HG03439 (cell line): ENCODE results near the gene SCAI.
"Not testable (repeated sequence)": the region's sequence is repeated elsewhere in the genome, so short reads cannot be mapped to it uniquely, and the experiment has no call there.

Source experiments
- ATAC-seq: cut with Tn5 transposase; IDR thresholded peaks from one replicate; pipeline ENCODE4 v1.9.1; 2021; ENCODE audit warnings: mild to moderate bottlenecking, moderate library complexity; ENCODE audit not compliant: unreplicated experiment

The SCAI gene

DNA sequence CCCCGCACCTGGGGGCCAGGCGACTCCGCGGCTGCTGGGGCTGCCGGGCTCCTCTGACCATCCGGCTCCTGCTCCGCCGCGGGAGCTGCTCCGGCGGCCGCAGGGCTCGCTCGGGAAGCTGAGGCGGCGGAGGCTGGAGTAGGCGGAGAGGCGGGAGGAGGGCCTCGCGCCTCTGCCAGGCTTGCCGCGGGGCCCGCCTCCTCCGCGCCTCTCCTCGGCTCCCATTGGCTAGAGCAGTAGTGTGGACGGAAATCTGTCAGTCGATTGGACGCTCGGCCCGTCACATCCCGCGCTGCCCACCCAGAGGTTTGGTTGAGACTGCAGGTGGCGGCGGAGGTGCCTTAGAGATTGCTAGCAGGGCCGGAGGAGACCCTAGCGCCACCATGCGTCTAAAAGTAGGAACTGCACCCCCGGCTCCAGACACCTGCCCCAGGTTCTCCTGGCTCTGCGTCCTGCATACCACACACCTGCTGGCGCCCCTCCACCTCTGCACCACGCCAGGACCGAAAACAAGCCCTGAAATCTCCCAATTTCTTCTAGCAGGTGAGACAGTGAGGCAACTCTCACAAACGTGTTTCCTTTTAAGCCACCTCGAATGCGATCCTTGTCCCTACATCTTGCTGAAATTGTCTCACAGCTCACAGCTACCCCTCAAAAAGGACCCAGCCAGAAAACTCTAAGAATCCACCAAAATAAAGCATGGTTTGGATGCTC, at the start of gene SCAI:
Gene SCAI (minus strand): TSS at position 152 of the 714 bp plus-strand sequence. CDS start 91 bp downstream, at position 61.
- ATAC-seq = peak; percentile 98

DNA sequence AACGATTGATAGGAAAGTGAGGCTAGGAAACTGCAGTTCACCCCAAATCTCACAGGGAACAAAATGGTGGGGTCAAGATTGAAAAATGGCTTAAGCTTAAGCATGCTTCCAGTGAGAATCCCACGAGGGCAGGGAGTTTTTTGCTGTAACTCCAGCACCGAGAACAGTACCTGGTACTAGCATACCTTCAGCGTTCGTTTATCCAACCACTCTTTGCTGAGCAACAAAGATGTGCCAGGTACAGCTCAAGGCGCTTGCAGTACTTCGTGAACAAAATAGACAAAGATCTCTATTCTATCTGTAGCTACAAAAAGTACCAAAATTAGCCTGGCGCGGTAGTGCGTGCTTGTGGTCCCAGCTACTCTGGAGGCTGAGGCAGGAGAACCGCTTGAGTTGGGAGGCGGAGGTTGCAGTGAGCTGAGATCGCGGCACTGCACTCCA, 47.1 kb upstream of the SCAI start:
- ATAC-seq = no peak

DNA sequence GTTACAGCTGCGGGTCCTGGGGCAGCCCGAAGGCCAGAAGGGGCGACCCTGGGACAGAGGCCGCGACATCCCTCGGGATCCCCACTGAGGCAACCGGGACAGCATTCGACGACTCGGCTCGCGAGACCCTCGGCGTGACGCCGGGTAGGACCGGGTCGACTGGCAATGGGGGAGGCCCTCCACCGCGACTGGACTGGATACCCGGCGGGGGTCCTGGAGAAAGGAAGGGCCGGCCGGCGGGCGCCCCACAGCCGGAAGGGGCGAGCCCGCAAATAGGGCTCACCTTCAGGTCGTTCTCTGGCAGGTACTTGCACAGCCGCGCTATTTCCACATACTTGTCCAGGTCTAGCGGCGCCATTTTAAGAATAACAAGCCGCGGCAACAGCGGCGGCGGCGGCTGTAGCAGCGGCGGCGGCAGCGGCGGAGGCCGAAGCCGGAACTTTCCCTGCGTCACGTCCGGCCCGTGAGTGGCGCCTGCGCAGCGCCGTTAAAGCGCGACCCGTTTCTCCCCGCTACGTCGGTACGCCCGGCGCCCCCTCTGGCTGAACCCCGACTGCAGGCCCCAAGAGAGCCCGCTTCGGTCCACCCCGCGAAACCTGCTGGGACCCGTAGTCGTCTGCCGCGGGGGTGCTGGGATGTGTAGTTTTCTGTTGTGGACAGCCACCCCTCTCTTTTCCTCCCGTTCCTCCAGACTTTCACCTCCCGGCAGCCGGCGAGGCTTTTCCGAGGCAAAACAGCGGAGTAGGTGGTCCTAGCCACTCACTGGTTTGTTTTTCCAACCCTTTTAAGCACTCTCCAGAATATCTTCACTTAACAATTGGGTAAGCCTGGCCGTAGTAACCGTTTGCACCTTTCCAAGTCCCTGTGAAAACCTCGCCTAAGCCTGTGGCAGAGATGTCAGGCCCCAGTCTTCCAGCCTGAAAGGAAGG, 46.3 kb upstream of the SCAI start, which contains the start of gene PPP6C:
Gene PPP6C (minus strand): TSS at position 443 of the 929 bp plus-strand sequence. CDS start 85 bp downstream, at position 358.
- ATAC-seq = peak; percentile 93

DNA sequence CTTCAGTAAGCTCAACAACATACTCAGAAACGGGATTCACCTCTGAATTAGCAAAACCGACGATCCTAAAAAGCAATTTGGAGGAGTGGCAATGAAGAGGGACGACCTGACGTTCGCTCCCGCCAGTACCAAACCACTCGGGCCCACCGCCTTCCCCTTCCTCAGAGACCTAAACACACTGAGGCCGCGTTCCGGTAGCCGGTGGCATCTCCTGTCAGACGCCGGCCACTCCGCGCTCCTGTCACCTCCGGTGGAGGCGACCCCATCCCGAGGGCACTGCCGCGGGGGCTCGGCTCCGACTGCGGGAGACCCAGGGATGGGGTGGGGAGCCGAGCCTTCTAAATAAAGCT, 45.7 kb upstream of the SCAI start:
- peak; percentile 16 for ATAC-seq

DNA sequence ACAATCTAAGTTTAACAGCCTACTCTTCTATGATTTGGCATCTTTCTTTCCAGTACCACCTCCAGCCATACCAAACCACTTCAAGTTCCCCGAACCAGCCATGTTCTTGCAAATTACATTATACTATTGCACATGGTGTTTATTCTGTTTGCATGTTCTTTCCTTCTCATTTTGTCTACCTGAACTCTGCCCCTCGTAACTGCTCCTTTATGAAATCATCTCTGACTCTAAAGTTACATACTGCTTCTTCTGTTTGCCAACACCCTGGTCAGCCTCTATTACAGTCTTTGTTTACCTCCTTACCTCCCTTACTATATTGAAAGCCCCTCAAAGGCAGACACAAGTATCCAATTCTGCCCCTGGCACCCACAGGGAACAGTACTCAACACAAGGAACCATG, 40.2 kb upstream of the SCAI start:
- no peak for ATAC-seq

DNA sequence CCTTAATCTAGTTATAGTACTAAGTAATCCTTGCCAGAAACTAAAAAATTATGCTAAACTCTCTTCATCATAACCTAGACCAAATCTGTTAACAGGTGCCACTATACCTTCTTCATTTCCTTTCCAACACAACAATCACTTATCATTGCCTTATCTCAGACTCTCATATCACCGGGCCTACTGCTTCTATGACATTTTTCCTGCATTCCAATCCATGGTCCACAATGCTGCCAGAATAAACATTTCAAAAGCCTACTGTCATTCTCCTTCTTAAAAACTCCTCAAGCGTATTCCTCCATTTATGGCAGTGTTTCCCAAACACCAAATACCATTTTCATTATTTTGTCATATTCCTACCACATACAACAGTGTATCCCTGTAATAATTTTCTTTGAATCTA, 39.7 kb upstream of the SCAI start:
- no peak for ATAC-seq

DNA sequence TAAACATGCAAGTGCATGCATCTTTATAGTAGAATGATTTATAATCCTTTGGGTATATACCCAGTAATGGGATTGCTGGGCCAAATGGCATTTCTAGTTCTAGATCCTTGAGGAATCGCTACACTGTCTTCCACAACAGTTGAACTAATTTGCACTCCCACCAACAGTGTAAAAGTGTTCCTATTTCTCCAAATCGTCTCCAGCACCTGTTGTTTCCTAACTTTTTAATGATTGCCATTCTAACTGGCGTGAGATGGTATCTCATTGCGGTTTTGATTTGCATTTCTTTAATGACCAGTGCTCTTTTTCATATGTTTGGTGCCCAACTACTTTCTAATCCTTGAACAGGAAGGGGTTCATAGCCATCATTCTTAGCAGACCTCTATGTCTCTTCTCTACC, 38.4 kb upstream of the SCAI start:
- not testable (repeated sequence) for ATAC-seq

DNA sequence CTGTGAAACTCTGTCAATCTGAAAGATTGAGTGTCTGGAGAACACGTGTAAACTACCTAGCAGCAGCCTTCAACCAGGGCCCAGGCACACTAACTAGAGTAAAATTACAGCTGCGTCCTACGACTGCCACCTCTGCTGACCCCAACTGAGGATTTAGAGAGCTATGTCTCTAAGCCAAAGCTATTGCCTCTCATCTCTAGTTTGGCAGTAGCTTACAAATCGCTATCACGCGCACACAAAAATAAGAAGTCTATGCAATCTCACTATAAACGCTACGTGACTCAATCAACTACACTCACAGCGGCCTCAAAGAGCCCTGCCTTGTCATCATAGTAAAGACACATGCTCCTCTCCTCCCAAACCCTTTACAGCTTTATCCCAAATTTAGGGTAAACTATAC, 37.5 kb upstream of the SCAI start:
- ATAC-seq = no peak

DNA sequence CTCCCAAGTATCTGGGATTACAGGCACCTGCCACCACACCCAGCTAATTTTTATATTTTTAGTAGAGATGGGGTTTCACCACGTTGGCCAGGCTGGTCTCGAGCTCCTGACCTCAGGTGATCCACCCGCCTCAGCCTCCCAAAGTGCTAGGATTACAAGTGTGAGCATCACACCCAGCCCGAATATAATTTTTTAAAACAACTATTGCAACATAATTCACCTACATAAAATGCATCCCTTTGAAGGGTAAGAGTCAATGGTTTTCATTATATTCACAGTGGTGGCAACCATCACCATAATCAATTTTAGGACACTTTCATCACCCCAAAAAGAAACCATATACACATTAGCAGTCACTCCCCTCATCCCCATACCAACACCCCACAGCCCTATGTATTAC, 36.4 kb upstream of the SCAI start:
- ATAC-seq = not testable (repeated sequence)

DNA sequence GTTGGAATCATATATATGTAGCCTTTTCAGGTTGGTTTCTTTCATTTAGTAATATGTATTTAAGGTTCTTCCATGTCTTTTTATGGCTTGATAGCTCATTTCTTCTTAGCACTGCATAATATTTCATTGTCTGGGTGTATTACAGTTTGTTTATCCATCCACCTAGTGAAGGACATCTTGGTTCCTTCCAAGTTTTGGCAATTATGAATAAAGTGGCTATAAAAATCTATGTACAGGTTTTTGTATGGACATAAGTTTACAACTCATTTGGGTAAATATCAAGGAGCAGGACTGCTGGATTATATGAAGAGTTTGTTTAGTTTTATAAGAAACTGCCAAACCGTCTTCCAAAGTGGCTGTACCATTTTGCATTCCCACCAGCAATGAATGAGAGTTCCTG, 34.6 kb upstream of the SCAI start:
- no peak for ATAC-seq

DNA sequence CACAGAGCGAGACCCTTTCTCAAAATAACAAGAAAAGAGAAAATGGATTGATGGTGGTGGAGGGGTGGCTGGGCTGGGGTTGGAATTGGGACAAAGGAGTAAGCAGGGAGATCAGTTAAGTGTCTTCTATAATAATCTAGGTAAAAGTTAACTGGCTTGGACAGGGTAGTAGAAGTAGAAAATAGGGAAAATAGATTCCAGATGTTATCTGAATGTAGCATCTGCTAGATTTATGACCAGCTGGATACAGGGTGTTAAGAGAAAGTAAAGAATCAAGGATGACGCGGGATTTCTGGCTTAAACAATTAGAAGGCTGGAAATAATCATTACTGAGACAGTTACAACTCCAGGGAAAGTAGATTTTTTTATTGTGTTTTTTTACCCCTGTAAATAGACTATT, 33.3 kb upstream of the SCAI start:
- no peak for ATAC-seq

DNA sequence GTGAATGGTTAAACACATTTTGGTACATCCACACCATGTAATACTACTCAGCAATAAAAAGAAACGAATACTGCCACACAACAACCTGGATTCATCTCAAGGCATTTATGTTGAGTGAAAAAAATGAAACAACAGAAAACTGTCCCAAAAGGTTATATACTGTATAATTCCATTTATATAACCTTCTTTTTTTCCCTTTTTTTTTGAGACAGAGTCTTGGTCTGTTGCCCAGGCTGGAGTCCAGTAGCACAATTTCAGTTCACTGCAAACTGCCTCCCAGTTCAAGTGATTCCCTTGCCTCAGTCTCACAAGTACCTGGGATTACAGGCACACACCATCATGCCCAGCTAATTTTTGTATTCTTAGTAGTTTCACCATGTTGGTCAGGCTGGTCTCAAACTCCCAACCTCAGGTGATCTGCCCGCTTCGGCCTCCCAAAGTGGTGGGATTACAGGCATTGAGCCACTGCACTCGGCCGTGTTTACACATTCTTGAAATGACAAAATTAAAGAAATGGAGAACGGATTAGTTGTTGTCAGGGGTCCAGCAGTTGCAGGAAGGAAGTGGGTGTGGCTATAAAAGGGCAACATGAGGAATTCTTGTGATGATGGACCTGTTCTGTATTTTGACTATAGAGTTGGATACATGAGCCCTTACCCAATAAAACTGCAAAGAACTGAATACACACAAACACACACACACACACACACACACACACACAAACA, 28.9 kb upstream of the SCAI start:
- ATAC-seq = no peak

DNA sequence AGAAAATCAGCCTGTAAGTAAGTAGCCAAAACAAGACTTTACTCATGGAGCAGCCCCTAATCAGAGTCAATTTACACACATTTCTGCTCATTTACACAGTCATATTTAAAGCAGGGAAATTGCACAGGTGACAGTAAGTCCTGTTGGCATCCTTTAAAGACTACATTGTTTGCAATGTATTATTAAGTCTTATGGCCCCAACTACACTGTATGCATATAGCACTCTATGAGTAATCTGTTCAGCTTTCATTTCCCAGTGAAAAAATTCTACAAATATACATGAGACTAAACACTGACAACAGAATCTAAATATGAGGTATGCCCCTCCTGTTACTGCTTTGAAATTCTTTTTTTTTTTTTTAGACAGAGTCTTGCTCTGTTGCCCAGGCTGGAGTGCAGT, 26.6 kb upstream of the SCAI start:
- no peak for ATAC-seq

DNA sequence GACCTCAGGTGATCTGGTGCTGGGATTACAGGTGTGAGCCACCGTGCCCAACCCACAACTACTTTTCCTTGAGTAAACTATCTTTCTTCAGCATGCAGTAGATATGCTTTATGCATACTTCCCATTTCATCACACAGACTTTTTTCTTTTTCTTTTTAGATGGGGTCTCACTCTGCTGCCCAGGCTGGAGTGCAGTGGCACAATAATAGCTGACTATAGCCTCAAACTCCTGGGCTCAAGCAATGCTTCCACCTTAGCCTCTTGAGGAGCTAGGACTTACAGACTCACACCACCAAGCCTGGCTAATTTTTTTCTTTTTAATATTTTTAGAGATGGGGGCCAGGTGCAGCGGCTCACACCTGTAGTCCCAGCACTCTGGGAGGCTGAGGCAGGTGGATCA, 23.4 kb upstream of the SCAI start:
- no peak for ATAC-seq

DNA sequence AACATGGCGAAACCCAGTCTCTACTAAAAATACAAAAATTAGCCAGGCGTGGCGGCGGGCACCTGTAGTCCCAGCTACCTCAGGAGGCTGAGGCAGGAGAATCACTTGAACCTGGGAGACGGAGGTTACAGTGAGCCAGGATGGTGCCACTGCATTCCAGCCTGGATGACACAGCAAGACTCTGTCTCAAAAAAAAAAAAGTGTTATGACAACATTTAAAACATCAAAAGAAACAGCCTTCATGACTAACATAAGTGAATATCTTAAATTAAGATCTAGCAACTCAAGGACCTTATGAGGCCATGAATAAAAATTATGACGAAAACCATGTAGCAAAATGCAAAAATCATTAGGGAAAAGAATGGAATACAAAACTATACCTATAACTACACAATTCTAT, 19.6 kb upstream of the SCAI start:
- not testable (repeated sequence) for ATAC-seq

DNA sequence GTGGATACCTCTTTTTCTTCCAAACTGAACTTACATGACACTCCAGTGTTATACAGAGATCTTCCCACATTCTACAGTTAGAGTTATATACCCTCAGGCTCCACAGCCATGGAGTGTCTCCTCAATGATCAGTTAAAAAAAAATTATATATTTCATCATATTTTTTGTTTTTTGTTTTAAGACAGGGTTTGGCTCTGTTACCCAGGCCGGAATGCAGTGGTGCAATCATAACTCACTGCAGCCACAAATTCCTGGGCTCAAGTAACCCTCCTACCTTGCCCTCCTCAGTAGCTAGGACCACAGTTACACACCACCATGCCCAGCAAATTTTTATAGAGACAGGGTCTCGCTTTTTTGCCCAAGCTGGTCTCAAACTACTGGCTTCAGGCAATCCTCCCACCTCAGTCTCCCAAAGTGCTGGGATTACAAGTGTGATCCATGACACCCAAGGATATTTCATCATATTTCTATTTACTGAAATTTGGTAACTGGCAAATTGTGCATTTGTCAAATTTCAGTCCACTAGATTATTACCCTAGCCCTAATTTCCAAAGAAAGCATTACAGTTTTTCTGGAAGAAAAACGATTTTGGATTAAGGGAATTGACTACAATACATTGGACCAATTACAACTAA, 18.1 kb upstream of the SCAI start:
- no peak for ATAC-seq

DNA sequence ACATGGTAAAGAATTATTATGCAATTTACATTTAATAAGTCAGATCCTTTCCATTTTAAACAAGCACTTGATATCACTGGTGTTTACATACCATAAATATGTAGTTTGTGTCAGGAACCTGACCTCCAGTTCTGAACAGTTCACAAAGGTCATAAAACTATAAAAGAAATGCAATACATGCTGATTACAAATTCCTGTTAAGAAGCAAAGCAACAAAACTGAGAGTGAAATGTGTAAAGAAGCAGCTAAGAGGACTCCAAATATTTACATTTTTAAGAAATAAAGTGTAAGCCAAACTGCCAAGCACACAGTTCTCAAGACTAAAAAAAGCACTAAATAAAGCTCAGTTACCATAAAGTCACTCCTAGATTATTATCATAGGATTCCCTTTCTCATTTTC, 17.4 kb upstream of the SCAI start:
- ATAC-seq = no peak

DNA sequence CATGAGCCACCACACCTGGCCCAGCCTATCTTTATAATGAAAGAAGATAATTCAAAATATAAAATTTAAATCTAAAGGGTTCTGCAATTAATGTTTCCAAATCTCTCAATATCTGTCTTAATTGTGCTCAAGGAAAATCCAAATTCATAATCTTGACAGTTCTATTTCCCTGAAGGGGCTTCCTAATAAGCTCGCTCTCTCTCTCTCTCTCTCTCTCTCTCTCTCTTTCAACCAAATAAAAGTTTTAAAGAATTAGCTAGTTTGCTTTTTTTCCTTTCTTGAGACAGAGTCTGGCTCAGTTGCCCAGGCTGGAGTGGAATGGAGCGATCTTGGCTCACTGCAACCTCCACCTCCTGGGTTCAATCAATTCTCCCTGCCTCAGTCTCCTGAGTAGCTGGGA, 13.2 kb upstream of the SCAI start:
- no peak for ATAC-seq

DNA sequence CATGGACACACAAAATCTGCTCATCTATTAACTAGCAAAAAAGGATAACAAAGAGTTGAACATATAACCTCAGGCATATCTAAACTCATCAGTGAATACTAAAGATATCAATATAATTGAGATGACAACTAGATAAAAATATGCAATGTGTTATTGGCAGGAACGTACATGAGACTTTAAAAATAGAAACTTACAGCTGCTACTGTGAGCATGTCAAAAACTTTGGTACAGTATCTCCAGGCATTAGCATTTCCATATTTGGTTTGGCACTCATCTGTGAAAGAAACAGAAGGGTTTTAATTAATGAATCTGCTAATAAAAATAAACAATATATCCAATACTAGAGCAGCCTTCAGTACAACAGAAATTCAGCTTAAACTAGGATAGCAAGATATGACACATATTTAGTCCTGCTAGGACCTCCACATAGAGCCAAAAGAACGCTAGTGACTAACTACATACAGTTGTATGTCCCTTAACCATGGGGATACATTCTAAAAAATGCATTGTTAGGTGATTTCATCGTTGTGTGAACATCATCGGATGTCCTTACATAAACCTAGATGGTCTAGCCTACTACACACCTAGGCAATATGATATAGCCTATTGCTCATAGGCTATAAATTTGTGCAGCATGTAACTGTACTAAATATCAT, 10.5 kb upstream of the SCAI start:
- no peak for ATAC-seq

DNA sequence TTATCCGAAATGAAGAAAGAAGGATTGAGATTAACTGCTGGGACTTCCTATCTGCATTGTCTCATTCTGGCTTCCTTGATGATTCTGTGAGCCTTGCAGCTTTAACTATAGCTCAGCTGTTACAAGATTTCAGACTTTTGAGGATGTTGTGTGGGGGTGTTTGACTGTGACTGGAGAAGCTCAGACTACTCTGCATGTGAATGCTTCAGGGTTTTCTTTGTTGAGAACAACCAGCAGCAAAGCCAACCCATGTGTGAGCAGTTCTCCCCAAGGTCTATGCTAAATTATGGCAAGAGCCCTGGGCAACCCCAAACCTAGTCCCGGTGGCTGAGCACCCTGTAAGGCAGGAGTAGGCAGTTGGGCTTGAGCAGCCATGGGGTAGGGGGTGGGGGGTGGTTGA, 8.4 kb upstream of the SCAI start:
- no peak for ATAC-seq
